CD14-positive monocyte (primary cell): ENCODE results near the gene CD180. TPM values are rescaled to one million over a fixed set of nuclear protein-coding genes. Genes with fewer than 3 reads are reported as not detected.

ENCODE experiments used
- DNase-seq, 3 donors: peaks; one replicate each; pipeline ENCODE4 v3.0.0-alpha.2; 2011 to 2022
- H2AFZ ChIP-seq: 2 replicates; pipeline ENCODE4 v1.6.0; 2012; ENCODE audit warnings: mild to moderate bottlenecking, low read depth, low read length, inconsistent platforms; ENCODE audit not compliant: insufficient read depth, poor library complexity, severe bottlenecking
- H3K27ac ChIP-seq, 2 donors: 1 replicate in 1 of 2; 2 replicates in 1 of 2; pipeline ENCODE4 v1.5.1; 2012 to 2013; ENCODE audit warnings: low read length in 2 of 2, control low read depth in 1 of 2, inconsistent platforms in 1 of 2, low read depth in 1 of 2, mild to moderate bottlenecking in 1 of 2
- H3K27me3 ChIP-seq, 2 donors: one replicate each; pipeline versions ENCODE4 v1.6.0 to v1.6.1; 2011 to 2013; ENCODE audit warnings: low read length in 2 of 2; ENCODE audit not compliant: control insufficient read depth in 2 of 2, insufficient read depth in 2 of 2
- H3K36me3 ChIP-seq, 2 donors: replicated peaks in 1 of 2; 1 replicate in 1 of 2; 2 replicates in 1 of 2; pipeline versions ENCODE4 v1.5.1 to v1.6.1; 2012 to 2013; ENCODE audit warnings: low read length in 2 of 2, control low read depth in 1 of 2, inconsistent platforms in 1 of 2, mild to moderate bottlenecking in 1 of 2; ENCODE audit not compliant: insufficient read depth in 2 of 2, control insufficient read depth in 1 of 2
- H3K4me1 ChIP-seq, 2 donors: 1 replicate in 1 of 2; 2 replicates in 1 of 2; pipeline versions ENCODE4 v1.5.1 to v1.6.1; 2012 to 2013; ENCODE audit warnings: low read length in 2 of 2, control low read depth in 1 of 2, inconsistent platforms in 1 of 2, mild to moderate bottlenecking in 1 of 2, moderate library complexity in 1 of 2; ENCODE audit not compliant: insufficient read depth in 2 of 2, control insufficient read depth in 1 of 2
- H3K4me2 ChIP-seq: replicated peaks from 2 replicates; pipeline ENCODE3; 2012; ENCODE audit warnings: low read length, moderate library complexity, mild to moderate bottlenecking; ENCODE audit not compliant: poor library complexity, severe bottlenecking; ENCODE audit errors: extremely low read depth
- H3K4me3 ChIP-seq, 3 experiments: fragments of 200-600 bp in 1 of 3; sonication (generic) in 1 of 3; replicated peaks in 1 of 3; 1 replicate in 2 of 3; 2 replicates in 1 of 3; pipeline ENCODE4 v1.5.1; 2011 to 2013; ENCODE audit warnings: low read length in 3 of 3, mild to moderate bottlenecking in 3 of 3, control low read depth in 2 of 3, low read depth in 2 of 3, inconsistent platforms in 1 of 3, moderate library complexity in 1 of 3
- H3K79me2 ChIP-seq: 2 replicates; pipeline ENCODE4 v1.6.0; 2012; ENCODE audit warnings: mild to moderate bottlenecking, control low read depth, inconsistent platforms, low read length, moderate library complexity; ENCODE audit not compliant: insufficient read depth
- H3K9ac ChIP-seq: 2 replicates; pipeline ENCODE4 v1.6.0; 2017; ENCODE audit warnings: low read length, mild to moderate bottlenecking; ENCODE audit not compliant: insufficient read depth, poor library complexity, severe bottlenecking
- H3K9me3 ChIP-seq, 2 donors: replicated peaks in 1 of 2; 1 replicate in 1 of 2; 2 replicates in 1 of 2; pipeline versions ENCODE4 v1.5.1 to v1.6.1; 2012 to 2013; ENCODE audit warnings: low read length in 2 of 2, control low read depth in 1 of 2; ENCODE audit not compliant: control insufficient read depth in 1 of 2, insufficient read depth in 1 of 2
- H4K20me1 ChIP-seq: 2 replicates; pipeline ENCODE4 v1.6.0; 2012; ENCODE audit warnings: mild to moderate bottlenecking, low read length, control low read depth, moderate library complexity; ENCODE audit not compliant: insufficient read depth
- H3K27ac Mint-ChIP-seq, 7 donors: one replicate each; pipeline ENCODE4 v1.8.0; 2020; ENCODE audit warnings: mild to moderate bottlenecking in 7 of 7, mixed read lengths in 7 of 7, moderate library complexity in 6 of 7, inconsistent platforms in 2 of 7
- H3K27me3 Mint-ChIP-seq, 3 donors: one replicate each; pipeline ENCODE4 v1.8.0; 2021 to 2022; ENCODE audit warnings: low read depth in 3 of 3, mild to moderate bottlenecking in 3 of 3, mixed read lengths in 3 of 3, moderate library complexity in 3 of 3, inconsistent platforms in 1 of 3
- H3K36me3 Mint-ChIP-seq, 2 donors: one replicate each; pipeline ENCODE4 v1.8.0; 2020; ENCODE audit warnings: mixed read lengths in 2 of 2, inconsistent platforms in 1 of 2, mild to moderate bottlenecking in 1 of 2
- H3K4me1 Mint-ChIP-seq: one replicate; pipeline ENCODE4 v1.8.0; 2020; ENCODE audit warnings: mild to moderate bottlenecking, mixed read lengths
- H3K4me3 Mint-ChIP-seq, 2 donors: one replicate each; pipeline ENCODE4 v1.8.0; 2020; ENCODE audit warnings: mild to moderate bottlenecking in 2 of 2, mixed read lengths in 2 of 2, moderate library complexity in 1 of 2
- H3K9me3 Mint-ChIP-seq, 7 donors: one replicate each; pipeline ENCODE4 v1.8.0; 2020 to 2022; ENCODE audit warnings: mixed read lengths in 7 of 7, mild to moderate bottlenecking in 6 of 7, moderate library complexity in 6 of 7, inconsistent platforms in 2 of 7
- CTCF ChIP-seq: fragments of 200-600 bp; IDR thresholded peaks from one replicate; pipeline ENCODE4 v1.8.0; 2022; ENCODE audit warnings: antibody characterized with exemption, mild to moderate bottlenecking
- WGBS: methylation state at CpG from one replicate; pipeline ENCODE4 v1.1.5; 2013; ENCODE audit warnings: missing lambda C conversion rate; ENCODE audit not compliant: insufficient coverage; 5-methylcytosine and 5-hydroxymethylcytosine counted together
- intact Hi-C, 2 donors: fragments of 100-400 bp; cut with micrococcal nuclease; formaldehyde crosslinking; loops; one replicate each; pipeline versions ENCODE4 v1.15.0 to v1.15.1; 2023
- polyA plus RNA-seq, 3 donors: library from polyadenylated mRNA; depleted of rRNA in 1 of 3; unstranded in 2 of 3; stranded (reverse) in 1 of 3; fragments of 300-500 nt in 2 of 3; fragments of >200 nt in 1 of 3; fragmentation: Illumina TruSeq in 2 of 3; gene quantifications; 1 replicate in 2 of 3; 2 replicates in 1 of 3; pipeline ENCODE4 v1.2.3, GENCODE V29; 2012 to 2021

CD180 gene
- polyA plus RNA-seq, 3 donors: 6.1 to 22.0 (median 11.7) TPM

- Mint-ChIP-seq H3K36me3 (peaks cover 0 to 3% of the 10 kb centered on the region in 2 donors), H3K9me3 (peaks cover 0 to 4% (median 0%) of the 10 kb centered on the region in 7 donors), H3K27me3 (peaks cover 0 to 5% (median 3%) of the 10 kb centered on the region in 3 donors), H3K27ac (peak overlapping the region; percentile 91 to 98 (median 93)), H3K4me3 (peak overlapping the region; percentile 27 to 61), H3K4me1 (peaks cover 31% of the 10 kb centered on the region)
- H3K79me2 ChIP-seq: no peaks in the 10 kb centered on the region
- no peak for TF ChIP-seq CTCF
- no peaks in the 10 kb centered on the region for H3K9me3 ChIP-seq
- no peaks in the 10 kb centered on the region for H4K20me1 ChIP-seq
- H3K27ac ChIP-seq: peak overlapping the region; percentile 80 to 86
- H3K4me3 ChIP-seq: peak overlapping the region in 1 of 3 experiments; percentile 10
- H3K4me2 ChIP-seq: peak overlapping the region; percentile 49
- peak overlapping the region; percentile 55 for H3K9ac ChIP-seq
- H3K27me3 ChIP-seq: no peaks in the 10 kb centered on the region
- H2AFZ ChIP-seq: no peak overlapping the region
- H3K36me3 ChIP-seq: no peaks in the 10 kb centered on the region
- WGBS: no CpG with 5 or more reads among the region's 5 CpGs
- intact Hi-C loops: no loop called here
- peak; percentile 54 to 74 (median 56) for DNase-seq
- peaks cover 27 to 31% of the 10 kb centered on the region in 2 donors for H3K4me1 ChIP-seq
Observed at GRCh38 chr5:67222243-67223025, 25.8 kb upstream of the CD180 start.

- TF ChIP-seq CTCF: no peak
- Histone ChIP-seq H3K4me1 (peaks cover 33% of the 10 kb centered on the region in 2 donors), H3K27ac (peak overlapping the region; percentile 80 to 86), H3K27me3 (no peaks in the 10 kb centered on the region), H3K4me2 (peak overlapping the region; percentile 49), H4K20me1 (no peaks in the 10 kb centered on the region), H3K79me2 (no peaks in the 10 kb centered on the region), H3K4me3 (peak overlapping the region in 1 of 3 experiments; percentile 10), H3K9me3 (no peaks in the 10 kb centered on the region), H3K9ac (peak overlapping the region; percentile 55), H2AFZ (peak overlapping the region; percentile 58), H3K36me3 (no peaks in the 10 kb centered on the region)
- Mint-ChIP-seq H3K4me3 (peak overlapping the region; percentile 61 to 80), H3K36me3 (peaks cover 0 to 3% of the 10 kb centered on the region in 2 donors), H3K27ac (peak overlapping the region; percentile 91 to 98 (median 93)), H3K9me3 (peaks cover 0 to 4% (median 0%) of the 10 kb centered on the region in 7 donors), H3K27me3 (peaks cover 0 to 3% (median 2%) of the 10 kb centered on the region in 3 donors), H3K4me1 (peaks cover 37% of the 10 kb centered on the region)
- DNase-seq: peak; percentile 56 to 75 (median 66)
- intact Hi-C loops: no loop called here
- WGBS: 38% methylated on average over 9 of the region's 9 CpGs
Observed at GRCh38 chr5:67221487-67222242, 25.1 kb upstream of the CD180 start.
